GM23338 (cell line): ENCODE measurements around the gene ZNF808. TPM values are rescaled to one million over a fixed set of nuclear protein-coding genes. Genes with fewer than 3 reads are reported as not detected.
"Not testable (repeated sequence)": the region's sequence is repeated elsewhere in the genome, so short reads cannot be mapped to it uniquely, and the experiment has no call there.

Experiments
- ATAC-seq: fragments of 200-7000 bp; cut with Tn5 transposase; 3 replicates; pipeline ENCODE4 v1.9.1; 2020
- DNase-seq: peaks from one replicate; pipeline ENCODE4 v3.0.0-alpha.2; 2015; ENCODE audit warnings: low spot score
- H2AFZ ChIP-seq: fragments of 200-600 bp; sonication (generic); 2 replicates; pipeline ENCODE4 v1.8.0; 2016; ENCODE audit warnings: antibody characterized with exemption, mild to moderate bottlenecking, moderate library complexity
- H3F3A ChIP-seq: fragments of 200-600 bp; sonication (generic); replicated peaks from 2 replicates; pipeline ENCODE4 v1.8.0; 2017; ENCODE audit warnings: antibody characterized with exemption, mixed run types, low read depth
- H3K27ac ChIP-seq: fragments of 200-600 bp; sonication (generic); 2 replicates; pipeline ENCODE4 v1.6.1; 2016; ENCODE audit warnings: low read depth
- H3K27me3 ChIP-seq: fragments of 200-600 bp; sonication (generic); 2 replicates; pipeline ENCODE4 v1.8.0; 2016; ENCODE audit warnings: mild to moderate bottlenecking, mixed run types, moderate library complexity; ENCODE audit not compliant: insufficient read depth
- H3K36me3 ChIP-seq: fragments of 200-600 bp; sonication (generic); 2 replicates; pipeline ENCODE4 v1.8.0; 2016; ENCODE audit warnings: mild to moderate bottlenecking; ENCODE audit not compliant: insufficient read depth
- H3K4me1 ChIP-seq: fragments of 200-600 bp; sonication (generic); 2 replicates; pipeline ENCODE4 v1.8.0; 2016; ENCODE audit warnings: mild to moderate bottlenecking, moderate library complexity; ENCODE audit not compliant: insufficient read depth
- H3K4me2 ChIP-seq: fragments of 200-600 bp; sonication (generic); 2 replicates; pipeline ENCODE4 v1.7.1; 2017; ENCODE audit warnings: mixed run types
- H3K4me3 ChIP-seq: fragments of 200-600 bp; sonication (generic); 2 replicates; pipeline ENCODE4 v1.6.1; 2016; ENCODE audit warnings: mixed run types
- H3K79me2 ChIP-seq: fragments of 200-600 bp; sonication (generic); replicated peaks from 2 replicates; pipeline ENCODE4 v1.8.0; 2017; ENCODE audit warnings: mild to moderate bottlenecking; ENCODE audit not compliant: insufficient read depth
- H3K9me2 ChIP-seq: fragments of 200-600 bp; sonication (generic); 2 replicates; pipeline ENCODE4 v1.8.0; 2017; ENCODE audit not compliant: insufficient read depth
- H4K20me1 ChIP-seq: fragments of 200-600 bp; sonication (generic); replicated peaks from 2 replicates; pipeline ENCODE4 v1.8.0; 2017; ENCODE audit warnings: mild to moderate bottlenecking; ENCODE audit not compliant: insufficient read depth
- H3K27ac Mint-ChIP-seq: 2 replicates; pipeline ENCODE4 v1.8.0; 2020; ENCODE audit warnings: inconsistent platforms, mild to moderate bottlenecking, moderate library complexity, mixed read lengths
- H3K27me3 Mint-ChIP-seq: 3 replicates; pipeline ENCODE4 v1.8.0; 2022; ENCODE audit warnings: low read depth, mild to moderate bottlenecking, moderate library complexity, mixed read lengths, inconsistent platforms; ENCODE audit not compliant: insufficient read depth, poor library complexity
- H3K36me3 Mint-ChIP-seq: 3 replicates; pipeline ENCODE4 v1.8.0; 2021; ENCODE audit warnings: low read depth, mild to moderate bottlenecking, inconsistent platforms, moderate library complexity, mixed read lengths
- H3K4me1 Mint-ChIP-seq: 3 replicates; pipeline ENCODE4 v1.8.0; 2020; ENCODE audit warnings: mild to moderate bottlenecking, inconsistent platforms, mixed read lengths
- H3K4me3 Mint-ChIP-seq: 3 replicates; pipeline ENCODE4 v1.8.0; 2021; ENCODE audit warnings: moderate library complexity, mild to moderate bottlenecking, inconsistent platforms, mixed read lengths
- H3K9me3 Mint-ChIP-seq: 3 replicates; pipeline ENCODE4 v1.8.0; 2020; ENCODE audit warnings: moderate library complexity, mild to moderate bottlenecking, inconsistent platforms, mixed read lengths
- JUNB ChIP-seq: IDR thresholded peaks from one replicate; pipeline ENCODE4 v1.6.1; 2016; ENCODE audit warnings: antibody characterized with exemption; ENCODE audit not compliant: unreplicated experiment
- POLR2AphosphoS5 ChIP-seq: IDR thresholded peaks from 2 replicates; pipeline ENCODE4 v1.6.1; 2016; ENCODE audit warnings: antibody characterized with exemption, low read depth
- STAT1 ChIP-seq: IDR thresholded peaks from one replicate; pipeline ENCODE4 v1.6.1; 2016; ENCODE audit warnings: antibody characterized with exemption; ENCODE audit not compliant: unreplicated experiment
- polyA plus RNA-seq: library from polyadenylated mRNA; unstranded; fragments of >200 nt; fragmentation: Nextera tagmentation; extraction: Ambion mirVana; gene quantifications from 2 replicates; pipeline ENCODE4 v1.2.1, GENCODE V29; 2016
- total RNA-seq: library from RNA; depleted of rRNA; stranded (reverse); fragments of >200 nt; shearing (Covaris generic); gene quantifications from 2 replicates; pipeline ENCODE4 v1.2.3, GENCODE V29; 2014
- TF ChIP-seq, protein P1 (sequence below): fragments of 250-450 bp; sonication (Bioruptor Pico); IDR thresholded peaks from 2 replicates; pipeline ENCODE4 v1.5.0; 2020; ENCODE audit warnings: mild to moderate bottlenecking, moderate library complexity
- TF ChIP-seq, protein P2 (sequence below), 2 experiments: fragments of 200-600 bp in 1 of 2; sonication (generic) in 1 of 2; conservative IDR thresholded peaks; 2 replicates each; pipeline versions ENCODE4 v1.5.1 to v1.6.1; 2016 to 2017; ENCODE audit warnings: antibody characterized with exemption in 2 of 2, low read depth in 2 of 2, mild to moderate bottlenecking in 2 of 2, moderate library complexity in 1 of 2
- TF ChIP-seq, protein P3 (sequence below): IDR thresholded peaks from one replicate; pipeline ENCODE4 v1.6.1; 2018; ENCODE audit warnings: antibody characterized with exemption; ENCODE audit not compliant: unreplicated experiment

ZNF808 gene
- total and polyA plus RNA-seq, 2 experiments from 2014 or later, result 10.5 to 32.1 TPM

DNA sequence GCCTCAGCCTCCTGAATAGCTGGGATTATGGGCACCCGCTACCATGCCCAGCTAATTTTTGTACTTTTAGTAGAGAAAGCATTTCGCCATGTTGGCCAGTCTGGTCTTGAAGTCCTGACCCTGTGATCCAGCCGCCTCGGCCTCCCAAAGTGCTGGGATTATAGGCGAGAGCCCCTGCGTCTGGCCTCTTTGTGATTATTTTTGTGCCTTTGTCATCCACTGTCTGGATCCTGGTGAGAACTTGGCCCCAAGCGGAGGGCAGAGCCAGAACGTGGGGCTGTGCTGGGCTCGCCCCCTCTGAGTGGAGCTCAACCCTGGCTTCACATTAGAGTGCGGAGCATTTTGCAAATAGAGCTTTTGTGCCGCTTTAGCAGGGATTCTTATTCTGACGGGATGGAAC lies 26.5 kb upstream of the ZNF808 start:
- not testable (repeated sequence) for H3K4me1 ChIP-seq, DNase-seq, H3K4me3 ChIP-seq, H3K79me2 ChIP-seq, H3K9me3 Mint-ChIP-seq, H3K9me2 ChIP-seq, H3K36me3 ChIP-seq, H3K27ac Mint-ChIP-seq, H2AFZ ChIP-seq, H3K4me3 Mint-ChIP-seq, H3F3A ChIP-seq, H3K27ac ChIP-seq
- 0 out of 2 replicates have a peak overlapping the region, but pooled peaks have one; percentile 8 for H3K4me2 ChIP-seq
- peak; percentile 66 for ATAC-seq
- H3K27me3 ChIP-seq, result peaks cover 57% of the 10 kb centered on the region
- H4K20me1 ChIP-seq, result peaks cover 30% of the 10 kb centered on the region
- Mint-ChIP-seq H3K36me3 (peaks cover 14% of the 10 kb centered on the region), H3K27me3 (peaks cover 75% of the 10 kb centered on the region), H3K4me1 (peaks cover 19% of the 10 kb centered on the region)

DNA sequence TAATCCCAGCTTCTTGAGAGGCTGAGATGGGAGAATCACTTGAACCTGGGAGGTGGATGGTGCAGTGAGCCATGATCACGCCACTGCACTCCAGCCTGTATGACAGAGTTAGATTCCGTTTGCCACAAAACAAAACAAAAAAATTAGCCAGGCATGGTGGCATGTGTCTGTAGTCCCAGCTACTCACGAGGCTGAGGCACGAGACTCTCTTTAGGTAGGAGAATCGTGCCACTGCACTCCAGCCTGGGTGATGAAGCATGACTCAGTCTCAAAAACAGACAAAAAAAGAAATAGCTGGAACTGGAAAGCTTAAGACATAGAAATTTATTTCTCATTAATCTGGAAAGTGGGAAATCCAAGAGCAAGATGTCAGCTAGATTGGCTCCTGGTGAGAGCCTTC lies 20.2 kb upstream of the ZNF808 start:
- Histone ChIP-seq H4K20me1 (peaks cover 17% of the 10 kb centered on the region), H3F3A (no peaks in the 10 kb centered on the region), H3K27me3 (peaks cover 9% of the 10 kb centered on the region), H3K27ac (no peak overlapping the region), H3K4me2 (no peak overlapping the region), H3K4me3 (no peak overlapping the region), H3K36me3 (peaks cover 21% of the 10 kb centered on the region; the same call in 1 of the 2 replicates), H2AFZ (no peak overlapping the region), H3K9me2 (no peaks in the 10 kb centered on the region), H3K79me2 (no peaks in the 10 kb centered on the region), H3K4me1 (no peaks in the 10 kb centered on the region)
- TF ChIP-seq, protein P1, sequence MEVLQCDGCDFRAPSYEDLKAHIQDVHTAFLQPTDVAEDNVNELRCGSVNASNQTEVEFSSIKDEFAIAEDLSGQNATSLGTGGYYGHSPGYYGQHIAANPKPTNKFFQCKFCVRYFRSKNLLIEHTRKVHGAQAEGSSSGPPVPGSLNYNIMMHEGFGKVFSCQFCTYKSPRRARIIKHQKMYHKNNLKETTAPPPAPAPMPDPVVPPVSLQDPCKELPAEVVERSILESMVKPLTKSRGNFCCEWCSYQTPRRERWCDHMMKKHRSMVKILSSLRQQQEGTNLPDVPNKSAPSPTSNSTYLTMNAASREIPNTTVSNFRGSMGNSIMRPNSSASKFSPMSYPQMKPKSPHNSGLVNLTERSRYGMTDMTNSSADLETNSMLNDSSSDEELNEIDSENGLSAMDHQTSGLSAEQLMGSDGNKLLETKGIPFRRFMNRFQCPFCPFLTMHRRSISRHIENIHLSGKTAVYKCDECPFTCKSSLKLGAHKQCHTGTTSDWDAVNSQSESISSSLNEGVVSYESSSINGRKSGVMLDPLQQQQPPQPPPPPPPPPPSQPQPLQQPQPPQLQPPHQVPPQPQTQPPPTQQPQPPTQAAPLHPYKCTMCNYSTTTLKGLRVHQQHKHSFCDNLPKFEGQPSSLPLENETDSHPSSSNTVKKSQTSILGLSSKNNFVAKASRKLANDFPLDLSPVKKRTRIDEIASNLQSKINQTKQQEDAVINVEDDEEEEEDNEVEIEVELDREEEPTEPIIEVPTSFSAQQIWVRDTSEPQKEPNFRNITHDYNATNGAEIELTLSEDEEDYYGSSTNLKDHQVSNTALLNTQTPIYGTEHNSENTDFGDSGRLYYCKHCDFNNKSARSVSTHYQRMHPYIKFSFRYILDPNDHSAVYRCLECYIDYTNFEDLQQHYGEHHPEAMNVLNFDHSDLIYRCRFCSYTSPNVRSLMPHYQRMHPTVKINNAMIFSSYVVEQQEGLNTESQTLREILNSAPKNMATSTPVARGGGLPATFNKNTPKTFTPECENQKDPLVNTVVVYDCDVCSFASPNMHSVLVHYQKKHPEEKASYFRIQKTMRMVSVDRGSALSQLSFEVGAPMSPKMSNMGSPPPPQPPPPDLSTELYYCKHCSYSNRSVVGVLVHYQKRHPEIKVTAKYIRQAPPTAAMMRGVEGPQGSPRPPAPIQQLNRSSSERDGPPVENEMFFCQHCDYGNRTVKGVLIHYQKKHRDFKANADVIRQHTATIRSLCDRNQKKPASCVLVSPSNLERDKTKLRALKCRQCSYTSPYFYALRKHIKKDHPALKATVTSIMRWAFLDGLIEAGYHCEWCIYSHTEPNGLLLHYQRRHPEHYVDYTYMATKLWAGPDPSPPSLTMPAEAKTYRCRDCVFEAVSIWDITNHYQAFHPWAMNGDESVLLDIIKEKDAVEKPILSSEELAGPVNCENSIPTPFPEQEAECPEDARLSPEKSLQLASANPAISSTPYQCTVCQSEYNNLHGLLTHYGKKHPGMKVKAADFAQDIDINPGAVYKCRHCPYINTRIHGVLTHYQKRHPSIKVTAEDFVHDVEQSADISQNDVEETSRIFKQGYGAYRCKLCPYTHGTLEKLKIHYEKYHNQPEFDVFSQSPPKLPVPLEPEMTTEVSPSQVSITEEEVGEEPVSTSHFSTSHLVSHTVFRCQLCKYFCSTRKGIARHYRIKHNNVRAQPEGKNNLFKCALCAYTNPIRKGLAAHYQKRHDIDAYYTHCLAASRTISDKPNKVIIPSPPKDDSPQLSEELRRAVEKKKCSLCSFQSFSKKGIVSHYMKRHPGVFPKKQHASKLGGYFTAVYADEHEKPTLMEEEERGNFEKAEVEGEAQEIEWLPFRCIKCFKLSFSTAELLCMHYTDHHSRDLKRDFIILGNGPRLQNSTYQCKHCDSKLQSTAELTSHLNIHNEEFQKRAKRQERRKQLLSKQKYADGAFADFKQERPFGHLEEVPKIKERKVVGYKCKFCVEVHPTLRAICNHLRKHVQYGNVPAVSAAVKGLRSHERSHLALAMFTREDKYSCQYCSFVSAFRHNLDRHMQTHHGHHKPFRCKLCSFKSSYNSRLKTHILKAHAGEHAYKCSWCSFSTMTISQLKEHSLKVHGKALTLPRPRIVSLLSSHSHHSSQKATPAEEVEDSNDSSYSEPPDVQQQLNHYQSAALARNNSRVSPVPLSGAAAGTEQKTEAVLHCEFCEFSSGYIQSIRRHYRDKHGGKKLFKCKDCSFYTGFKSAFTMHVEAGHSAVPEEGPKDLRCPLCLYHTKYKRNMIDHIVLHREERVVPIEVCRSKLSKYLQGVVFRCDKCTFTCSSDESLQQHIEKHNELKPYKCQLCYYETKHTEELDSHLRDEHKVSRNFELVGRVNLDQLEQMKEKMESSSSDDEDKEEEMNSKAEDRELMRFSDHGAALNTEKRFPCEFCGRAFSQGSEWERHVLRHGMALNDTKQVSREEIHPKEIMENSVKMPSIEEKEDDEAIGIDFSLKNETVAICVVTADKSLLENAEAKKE (CRISPR knock-in tag), result no peak
- TF ChIP-seq JUNB, result no peak
- TF ChIP-seq POLR2AphosphoS5, result no peak
- TF ChIP-seq, protein P2, sequence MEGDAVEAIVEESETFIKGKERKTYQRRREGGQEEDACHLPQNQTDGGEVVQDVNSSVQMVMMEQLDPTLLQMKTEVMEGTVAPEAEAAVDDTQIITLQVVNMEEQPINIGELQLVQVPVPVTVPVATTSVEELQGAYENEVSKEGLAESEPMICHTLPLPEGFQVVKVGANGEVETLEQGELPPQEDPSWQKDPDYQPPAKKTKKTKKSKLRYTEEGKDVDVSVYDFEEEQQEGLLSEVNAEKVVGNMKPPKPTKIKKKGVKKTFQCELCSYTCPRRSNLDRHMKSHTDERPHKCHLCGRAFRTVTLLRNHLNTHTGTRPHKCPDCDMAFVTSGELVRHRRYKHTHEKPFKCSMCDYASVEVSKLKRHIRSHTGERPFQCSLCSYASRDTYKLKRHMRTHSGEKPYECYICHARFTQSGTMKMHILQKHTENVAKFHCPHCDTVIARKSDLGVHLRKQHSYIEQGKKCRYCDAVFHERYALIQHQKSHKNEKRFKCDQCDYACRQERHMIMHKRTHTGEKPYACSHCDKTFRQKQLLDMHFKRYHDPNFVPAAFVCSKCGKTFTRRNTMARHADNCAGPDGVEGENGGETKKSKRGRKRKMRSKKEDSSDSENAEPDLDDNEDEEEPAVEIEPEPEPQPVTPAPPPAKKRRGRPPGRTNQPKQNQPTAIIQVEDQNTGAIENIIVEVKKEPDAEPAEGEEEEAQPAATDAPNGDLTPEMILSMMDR (conservative IDR thresholded peaks at IDR 0.05; ENCODE audit: low read depth in 2 of 2), result no peak
- TF ChIP-seq, protein P3, sequence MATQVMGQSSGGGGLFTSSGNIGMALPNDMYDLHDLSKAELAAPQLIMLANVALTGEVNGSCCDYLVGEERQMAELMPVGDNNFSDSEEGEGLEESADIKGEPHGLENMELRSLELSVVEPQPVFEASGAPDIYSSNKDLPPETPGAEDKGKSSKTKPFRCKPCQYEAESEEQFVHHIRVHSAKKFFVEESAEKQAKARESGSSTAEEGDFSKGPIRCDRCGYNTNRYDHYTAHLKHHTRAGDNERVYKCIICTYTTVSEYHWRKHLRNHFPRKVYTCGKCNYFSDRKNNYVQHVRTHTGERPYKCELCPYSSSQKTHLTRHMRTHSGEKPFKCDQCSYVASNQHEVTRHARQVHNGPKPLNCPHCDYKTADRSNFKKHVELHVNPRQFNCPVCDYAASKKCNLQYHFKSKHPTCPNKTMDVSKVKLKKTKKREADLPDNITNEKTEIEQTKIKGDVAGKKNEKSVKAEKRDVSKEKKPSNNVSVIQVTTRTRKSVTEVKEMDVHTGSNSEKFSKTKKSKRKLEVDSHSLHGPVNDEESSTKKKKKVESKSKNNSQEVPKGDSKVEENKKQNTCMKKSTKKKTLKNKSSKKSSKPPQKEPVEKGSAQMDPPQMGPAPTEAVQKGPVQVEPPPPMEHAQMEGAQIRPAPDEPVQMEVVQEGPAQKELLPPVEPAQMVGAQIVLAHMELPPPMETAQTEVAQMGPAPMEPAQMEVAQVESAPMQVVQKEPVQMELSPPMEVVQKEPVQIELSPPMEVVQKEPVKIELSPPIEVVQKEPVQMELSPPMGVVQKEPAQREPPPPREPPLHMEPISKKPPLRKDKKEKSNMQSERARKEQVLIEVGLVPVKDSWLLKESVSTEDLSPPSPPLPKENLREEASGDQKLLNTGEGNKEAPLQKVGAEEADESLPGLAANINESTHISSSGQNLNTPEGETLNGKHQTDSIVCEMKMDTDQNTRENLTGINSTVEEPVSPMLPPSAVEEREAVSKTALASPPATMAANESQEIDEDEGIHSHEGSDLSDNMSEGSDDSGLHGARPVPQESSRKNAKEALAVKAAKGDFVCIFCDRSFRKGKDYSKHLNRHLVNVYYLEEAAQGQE, result no peak
- TF ChIP-seq STAT1, result no peak
- DNase-seq, result no peak
- no peak overlapping the region for H3K4me3 Mint-ChIP-seq
- H3K36me3 Mint-ChIP-seq, result peaks cover 17% of the 10 kb centered on the region; the same call in 2 of the 3 replicates
- H3K4me1 Mint-ChIP-seq, result no peaks in the 10 kb centered on the region
- H3K27ac Mint-ChIP-seq, result no peak overlapping the region
- H3K9me3 Mint-ChIP-seq, result peaks cover 4% of the 10 kb centered on the region; the same call in 2 of the 3 replicates
- peaks cover 19% of the 10 kb centered on the region for H3K27me3 Mint-ChIP-seq
- no peak for ATAC-seq
